HG03432 (cell line): ENCODE measurements around the gene PGM2.

Source experiments
- ATAC-seq: cut with Tn5 transposase; IDR thresholded peaks from one replicate; pipeline ENCODE4 v1.9.1; 2021; ENCODE audit warnings: mild to moderate bottlenecking, moderate library complexity; ENCODE audit not compliant: unreplicated experiment

The PGM2 gene

DNA sequence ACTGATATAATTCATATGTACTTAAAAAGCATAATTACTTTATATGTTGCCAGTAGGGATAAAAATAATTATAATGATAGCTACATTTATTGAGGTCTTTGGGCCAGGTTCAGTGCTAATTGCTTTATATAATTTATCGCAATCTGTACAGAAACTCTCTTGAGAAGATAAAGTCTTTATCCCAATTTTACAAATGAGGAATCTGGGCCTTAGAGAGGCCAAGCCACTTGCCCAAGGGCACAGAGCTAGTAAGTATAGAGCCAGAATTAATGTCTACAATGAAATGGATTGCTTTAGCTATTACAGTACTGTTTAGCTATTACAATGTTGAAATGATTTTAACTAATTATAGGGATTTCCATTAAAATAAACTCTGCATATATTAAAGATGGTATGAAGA, 33.8 kb downstream of the PGM2 start:
- ATAC-seq = no peak

DNA sequence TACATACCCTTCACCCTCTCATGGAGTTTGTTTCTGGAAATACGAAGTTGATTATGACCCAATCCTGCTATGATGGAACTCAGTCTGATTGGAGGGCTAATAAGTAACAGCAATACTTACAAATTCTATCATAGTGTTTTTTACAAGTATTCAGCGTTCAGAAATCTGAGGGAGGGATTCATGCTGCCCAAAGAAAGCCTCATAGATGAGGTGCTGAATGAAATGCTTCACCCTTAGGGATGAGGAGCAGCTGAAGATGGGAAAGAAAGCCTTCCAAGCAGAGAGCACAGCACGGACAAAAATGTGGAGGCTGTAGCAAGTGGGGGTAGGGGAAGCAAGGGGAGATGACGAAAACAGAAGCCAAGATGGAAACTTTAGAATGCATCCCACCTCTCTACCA, 36.5 kb downstream of the PGM2 start:
- no peak for ATAC-seq

DNA sequence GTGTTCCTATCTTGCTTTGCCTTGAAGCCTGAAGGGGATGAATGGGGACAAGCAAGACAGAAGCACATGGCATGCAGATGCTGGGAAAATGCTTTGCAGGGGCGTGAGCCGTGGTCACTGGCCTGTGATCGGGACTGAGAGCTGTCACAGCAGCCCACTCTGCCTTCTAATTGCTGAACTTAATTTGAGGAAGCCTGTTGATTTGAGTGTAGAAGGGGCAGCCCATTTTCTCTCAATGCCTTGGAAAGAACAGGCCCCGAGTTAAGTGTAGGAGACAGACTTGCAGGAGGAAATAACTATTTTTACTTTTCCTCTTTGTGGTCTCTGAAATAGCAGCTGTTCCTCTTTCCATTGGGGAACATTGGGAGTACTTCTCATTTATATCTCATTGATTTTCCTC, 38.3 kb downstream of the PGM2 start:
- ATAC-seq = no peak

DNA sequence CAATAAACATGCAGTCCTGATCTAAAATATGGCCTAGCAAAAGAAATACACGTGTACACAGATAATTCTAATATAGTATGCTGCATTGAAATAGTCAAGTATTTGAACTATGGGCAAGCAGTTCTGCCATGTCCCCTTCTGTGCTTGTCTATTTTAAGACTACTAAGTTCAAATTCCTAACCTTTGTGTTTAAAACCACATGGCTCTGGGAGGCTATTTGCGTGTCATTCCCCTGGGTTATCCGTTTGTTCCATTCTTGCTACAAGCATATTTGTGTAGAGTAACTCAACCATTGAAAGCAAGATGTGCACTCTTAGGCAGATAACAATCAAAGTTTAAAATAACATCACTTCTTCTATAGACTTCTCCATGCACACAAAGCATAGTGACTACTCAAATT, 39.0 kb downstream of the PGM2 start:
- ATAC-seq = no peak

DNA sequence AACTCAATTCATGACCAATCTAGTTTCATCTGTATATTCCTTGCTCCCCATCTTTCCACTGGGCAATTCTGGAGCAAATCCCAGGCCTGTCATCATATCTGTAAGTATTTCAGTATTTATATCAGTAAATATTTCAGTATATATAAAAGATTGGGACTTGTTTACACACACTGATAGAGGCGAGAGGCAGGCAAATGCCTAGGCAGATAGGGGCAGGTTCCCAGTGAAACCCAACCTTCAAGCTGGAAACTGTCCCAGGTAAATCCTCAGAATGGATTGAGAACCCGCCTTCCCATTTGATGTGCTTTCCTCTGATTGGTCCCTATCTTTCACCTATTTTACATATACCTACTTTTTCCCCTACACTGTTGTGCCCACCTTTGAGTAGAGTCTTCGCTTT, 40.6 kb downstream of the PGM2 start:
- ATAC-seq = no peak

DNA sequence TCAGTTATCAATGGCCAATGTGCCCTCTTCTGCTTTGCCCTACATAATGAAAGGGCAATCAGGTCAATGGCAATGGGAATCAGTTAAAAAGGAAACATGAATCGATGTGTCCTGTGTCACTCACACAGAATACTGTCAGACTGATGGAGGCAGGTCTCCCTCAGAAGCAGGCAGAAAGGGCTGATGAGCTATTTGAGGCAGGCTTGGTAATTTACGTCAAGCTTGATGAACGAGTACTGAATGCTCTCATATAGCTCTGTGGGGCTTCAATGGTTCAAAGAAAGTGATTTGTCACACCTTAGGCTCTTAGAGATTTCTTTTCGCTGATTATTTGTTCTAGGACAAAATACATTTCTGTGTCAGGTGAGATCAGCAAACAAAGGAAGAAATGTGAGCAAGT, 41.8 kb downstream of the PGM2 start:
- ATAC-seq = no peak

DNA sequence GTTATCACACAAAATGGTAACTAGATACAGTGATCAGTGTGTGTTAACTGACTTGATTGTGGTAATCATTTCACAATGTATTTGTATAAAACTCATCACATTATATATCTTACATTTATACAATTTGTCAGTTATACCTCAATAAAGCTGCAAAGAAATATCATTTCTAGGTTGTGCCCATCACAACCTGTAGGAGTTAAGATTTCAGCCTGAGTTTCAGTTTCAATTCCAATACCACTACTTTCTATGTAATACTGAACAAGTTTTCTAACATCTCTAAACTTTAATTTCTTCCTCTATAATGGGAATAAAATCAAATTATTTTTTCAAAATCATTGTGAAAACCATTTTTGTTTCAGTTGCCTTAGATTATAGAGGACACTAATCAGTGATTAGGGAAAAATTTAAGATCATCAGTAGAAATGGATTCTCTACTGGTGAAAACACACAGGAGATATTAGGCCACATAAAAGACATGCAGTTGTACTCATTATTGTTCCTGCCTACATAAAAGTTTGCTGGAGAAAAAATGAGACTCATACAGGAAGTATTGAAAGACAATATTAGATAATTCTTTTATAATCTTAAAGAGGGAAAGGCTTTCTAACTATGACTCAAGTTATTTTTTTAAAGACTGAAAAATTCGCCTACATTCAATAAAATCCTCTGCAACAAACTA, 46.0 kb downstream of the PGM2 start:
- ATAC-seq = peak; percentile 64

DNA sequence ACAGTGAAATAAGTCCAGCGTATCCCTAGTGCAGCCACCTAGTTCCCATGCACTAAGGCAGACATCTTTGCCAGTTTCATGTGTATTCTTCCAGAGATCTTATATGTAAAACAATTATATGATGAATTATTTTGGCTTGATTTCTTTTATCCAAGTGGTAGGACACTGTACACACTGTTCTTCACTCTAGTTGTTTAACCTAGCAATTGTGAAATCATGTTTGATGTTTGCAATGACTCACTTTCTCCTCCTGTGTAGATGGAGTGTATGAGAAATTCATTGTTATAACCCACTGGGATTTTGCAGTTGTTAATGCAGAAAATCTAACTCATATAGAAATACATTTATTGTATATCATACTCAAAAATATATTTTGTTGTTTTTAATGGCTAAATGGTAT, 46.9 kb downstream of the PGM2 start:
- no peak for ATAC-seq

DNA sequence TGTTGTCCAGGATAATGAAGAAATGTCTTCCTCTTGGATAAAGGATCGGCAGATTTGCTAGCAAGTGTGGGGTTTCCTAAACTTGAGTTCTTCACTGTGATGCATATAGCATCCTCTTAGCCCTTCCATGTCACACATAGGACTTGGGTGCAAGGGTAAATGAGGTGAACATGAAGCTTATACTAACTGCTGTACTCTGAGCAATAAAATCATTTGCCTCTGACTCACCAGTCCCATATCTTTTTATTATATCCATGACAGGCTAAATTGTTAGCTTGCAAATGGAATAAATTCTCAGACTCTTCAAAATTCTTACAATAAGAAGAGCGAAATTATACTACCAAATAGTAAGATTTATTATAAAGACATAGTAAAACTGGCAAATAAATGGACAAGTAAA, 49.7 kb downstream of the PGM2 start:
- no peak for ATAC-seq

DNA sequence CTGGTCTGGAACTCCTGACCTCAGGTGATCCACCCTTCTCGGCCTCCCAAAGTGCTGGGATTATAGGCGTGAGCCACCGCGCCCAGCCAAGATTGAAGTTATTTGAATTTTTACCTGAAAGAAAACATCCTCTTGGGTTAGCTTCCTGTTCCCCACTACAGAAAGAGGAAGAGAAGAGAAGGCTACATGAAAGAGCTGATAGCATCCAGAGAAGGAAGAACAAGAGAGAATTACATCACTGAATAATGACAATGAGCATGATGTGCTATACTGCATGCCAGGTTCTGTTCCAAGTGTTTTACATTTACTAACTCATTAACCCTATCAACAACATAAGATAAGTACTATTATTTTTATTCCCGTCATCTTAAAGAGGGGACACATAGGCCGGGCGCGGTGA, 52.9 kb downstream of the PGM2 start:
- no peak for ATAC-seq

DNA sequence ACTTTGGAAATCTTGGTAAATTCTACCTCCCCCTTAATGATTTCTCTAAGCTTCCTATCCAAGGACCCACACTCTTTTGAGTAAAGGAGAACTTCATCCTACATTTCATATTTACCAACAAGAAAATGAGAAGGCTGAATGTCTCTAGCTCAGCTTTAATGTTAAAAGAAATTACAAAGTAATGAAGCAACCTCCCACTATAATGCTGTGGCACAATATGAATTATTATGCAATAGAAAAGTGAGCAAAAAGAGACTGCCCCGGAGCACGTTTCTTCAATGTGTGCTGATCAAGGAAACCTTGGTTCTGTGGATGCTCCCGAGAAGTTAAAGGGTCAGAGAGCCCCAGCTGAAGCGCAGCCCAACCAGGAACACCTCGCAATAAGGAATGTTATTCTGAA, 55.3 kb downstream of the PGM2 start:
- no peak for ATAC-seq

DNA sequence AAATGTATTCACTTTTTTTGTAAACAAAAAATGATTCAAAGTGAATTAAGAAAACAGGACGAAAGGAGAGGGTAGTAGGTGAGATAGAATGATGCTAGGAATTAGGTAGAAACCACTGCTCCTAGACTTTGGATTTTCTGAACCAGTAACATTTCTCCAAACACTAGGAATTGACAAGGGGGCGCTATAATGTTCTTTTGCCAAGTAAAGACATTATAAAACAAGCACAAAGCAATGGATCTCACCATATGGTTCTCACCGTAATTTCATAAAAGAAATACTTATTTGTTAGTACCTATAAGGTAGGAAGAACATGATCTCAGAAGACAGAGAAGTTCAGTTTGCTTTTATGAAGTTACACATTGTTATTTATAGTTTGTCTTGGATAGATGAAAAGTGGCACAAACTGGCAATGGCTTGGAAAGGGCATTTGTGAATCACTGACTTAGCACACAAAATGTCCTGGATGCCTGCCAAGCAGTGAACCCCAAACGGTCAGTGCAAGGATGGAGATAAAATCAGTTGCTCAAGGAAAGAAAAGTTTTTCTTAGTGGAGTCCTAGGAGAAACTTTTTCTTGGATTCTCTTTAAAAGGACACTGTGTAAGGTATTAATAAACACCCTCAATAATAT, 56.3 kb downstream of the PGM2 start:
- no peak for ATAC-seq

DNA sequence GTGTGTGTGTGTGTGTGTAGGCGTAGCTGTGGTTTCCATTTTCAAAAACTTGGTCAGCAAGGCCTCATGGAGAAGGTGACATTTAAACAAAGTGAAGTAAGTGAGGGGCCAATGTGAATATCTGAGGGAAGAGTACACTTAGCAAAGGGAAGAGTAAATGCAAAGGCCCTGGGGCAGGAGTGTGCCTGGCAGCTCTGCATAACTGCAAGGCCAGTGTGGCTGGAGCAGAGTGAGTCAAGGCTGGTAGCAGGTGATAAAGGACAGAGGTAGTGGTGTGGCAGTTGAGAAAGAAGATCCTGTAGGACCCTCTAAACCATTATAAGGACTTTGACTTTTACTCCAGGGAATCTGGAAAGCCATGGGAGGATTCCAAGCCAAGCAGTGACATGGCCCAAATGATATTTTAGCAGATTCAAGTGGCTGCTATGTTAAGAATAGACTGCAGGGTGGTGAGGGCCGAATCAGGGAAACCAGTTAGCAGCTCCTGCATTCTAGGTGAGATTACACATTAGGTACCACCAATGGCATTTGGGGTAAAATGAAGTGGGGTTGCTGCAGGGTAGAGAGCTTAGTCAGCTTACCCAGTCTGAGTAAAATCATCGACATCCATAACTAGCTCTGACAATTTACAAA, 58.5 kb downstream of the PGM2 start:
- no peak for ATAC-seq

DNA sequence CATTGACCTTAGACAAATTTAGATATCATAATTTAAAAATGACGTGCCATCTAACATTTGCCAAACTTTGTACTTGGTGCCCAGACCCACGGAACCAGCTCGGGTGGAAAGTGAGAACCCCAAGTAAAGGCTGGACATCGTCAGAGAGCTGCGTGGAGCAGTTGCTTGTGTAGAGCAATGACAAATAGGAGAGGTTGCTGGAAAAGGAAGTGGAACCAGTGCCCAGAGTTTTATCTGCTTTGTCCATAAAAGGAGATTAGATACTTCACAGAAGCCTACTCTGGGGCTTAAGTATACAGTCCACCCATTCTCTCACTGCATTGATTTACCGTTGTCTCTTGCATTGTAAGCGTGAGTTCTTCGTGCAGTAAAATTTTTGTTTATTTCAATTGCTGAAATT, 59.0 kb downstream of the PGM2 start:
- ATAC-seq = no peak

DNA sequence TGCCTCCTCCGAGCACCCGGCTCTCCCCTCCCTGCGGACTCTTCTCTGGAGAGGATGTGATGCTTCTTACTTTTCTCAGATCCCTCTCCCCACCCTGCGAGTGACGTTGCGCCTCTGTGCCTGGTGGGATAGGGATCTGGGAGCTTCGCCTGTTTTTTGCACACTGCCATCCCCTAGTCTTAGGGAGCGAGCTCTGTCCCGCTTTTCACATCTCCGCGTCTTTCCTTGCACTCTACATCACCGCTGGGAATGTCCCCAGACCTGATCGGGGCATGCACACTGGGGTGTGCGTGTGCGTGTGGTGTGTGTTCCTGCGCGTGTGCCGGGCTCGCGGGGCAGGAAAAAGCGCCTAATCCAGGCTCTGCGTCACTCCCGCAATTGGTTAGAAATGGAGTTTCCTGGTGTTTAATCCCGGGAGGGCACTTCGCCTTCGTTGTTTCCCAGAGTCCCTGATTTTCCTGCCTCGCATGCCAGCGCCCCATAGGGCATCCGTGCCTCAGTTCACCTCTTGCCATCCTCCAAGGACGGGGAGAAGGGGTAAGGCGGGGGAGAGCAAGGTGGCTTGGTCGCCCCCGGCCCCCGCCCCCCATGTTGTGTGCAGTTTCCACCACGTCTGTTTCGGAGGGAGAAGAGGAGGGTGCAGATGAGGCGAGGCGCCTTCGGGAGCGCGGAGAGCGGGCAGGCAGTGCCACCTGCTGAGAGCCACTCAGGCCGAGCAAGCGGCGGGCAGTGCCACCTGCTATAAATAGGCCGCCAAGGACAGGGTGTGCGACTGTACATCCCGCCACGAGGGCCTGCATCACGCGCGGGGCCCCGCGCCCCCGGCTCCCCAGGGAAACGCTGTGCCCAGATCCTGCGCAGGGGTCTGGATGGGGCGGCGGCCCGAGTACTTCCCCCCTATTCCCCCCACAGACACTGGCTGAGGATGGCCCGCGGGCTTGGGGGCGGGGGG, 63.6 kb downstream of the PGM2 start:
- ATAC-seq = peak; percentile 25

DNA sequence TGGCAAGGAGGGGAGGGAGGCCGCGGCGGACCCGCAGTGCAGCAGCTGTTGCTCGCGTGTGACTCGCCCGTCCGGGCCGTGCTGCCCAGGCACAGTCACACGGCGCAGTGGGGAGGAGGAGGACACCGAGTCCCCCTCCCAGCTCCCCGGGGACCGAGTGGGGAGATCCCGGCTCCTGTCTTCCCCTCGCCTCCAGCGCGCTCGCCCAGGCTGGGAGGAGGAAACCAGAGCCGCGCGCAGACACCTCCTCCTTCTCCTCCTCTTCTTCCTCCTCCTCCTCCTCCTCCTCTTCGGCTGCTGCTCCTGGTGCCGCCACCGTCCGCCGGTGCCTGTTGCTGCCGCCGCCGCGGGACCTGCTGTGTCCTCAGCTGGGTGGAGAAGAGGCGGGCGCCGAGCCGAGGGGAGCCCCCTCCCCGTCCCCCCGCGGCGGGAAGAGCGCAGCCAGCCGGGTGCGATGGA, 64.3 kb downstream of the PGM2 start, which contains the start of gene TBC1D1:
TBC1D1 (plus strand) TSS at position 284 of the 459 bp plus-strand sequence. CDS start 11,012 bp downstream, outside the sequence.
- ATAC-seq = peak; percentile 35

DNA sequence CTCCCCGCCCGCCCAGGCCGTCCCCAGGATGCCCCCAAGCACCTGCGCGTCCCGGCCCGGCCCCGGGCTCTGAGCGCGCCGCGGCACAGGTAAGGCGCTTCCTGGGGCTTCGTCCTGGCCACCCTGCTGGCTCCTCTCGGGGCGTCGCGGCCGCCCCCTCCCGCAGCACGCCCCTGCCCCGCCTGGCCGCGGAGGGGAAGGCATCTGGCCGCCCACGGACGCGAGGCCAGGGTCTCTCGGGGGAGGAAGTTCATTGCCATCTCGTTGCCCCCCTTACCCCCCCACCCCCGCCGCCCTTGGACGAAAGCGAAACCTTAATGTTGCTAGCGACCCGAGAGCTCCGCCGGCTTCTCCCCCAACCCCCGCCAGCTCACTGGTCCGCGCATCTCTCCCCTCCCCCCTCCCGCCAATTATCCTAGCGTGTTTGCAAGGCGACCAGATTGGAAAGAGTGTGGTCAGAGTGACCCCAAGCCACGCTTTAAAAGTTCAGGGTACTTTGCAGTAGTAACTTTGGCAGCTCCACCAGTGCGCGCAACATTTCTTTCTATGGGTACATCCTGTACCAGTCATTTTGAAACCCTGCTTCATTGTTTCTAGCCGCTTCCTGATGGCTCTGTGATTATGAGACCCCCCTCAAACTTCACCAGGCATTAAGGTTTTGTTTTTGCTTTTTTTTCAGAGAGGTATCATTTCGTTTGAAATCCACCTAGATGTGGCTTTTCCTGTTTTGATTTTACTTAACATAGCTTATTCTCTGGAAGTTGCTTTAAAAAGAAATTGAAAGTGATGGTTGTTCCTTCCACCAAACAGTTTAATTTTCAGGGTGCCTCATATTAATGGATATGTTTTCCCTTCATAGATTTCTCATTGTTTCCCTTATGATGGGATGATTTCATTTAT, 65.0 kb downstream of the PGM2 start:
- ATAC-seq = peak; percentile 59

DNA sequence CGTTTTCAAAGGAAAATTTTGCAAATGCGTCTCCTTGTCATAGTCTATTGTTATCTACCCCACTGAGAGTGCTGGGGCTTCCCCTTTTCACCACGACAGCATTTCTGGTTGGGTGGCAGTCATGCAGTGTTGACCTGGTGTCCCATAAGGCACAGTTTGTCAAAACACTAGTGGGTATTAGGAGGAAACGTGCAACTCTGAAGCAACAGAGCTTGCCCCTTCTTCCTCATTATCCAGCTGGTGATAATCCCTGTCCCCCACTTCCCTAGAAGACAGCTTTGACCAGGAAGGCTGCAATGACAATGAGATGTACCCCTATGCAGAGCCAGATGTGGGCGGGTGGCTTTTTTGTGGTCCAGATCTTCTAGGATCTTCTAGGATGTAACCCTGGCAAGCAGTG, 66.2 kb downstream of the PGM2 start:
- peak; percentile 49 for ATAC-seq

DNA sequence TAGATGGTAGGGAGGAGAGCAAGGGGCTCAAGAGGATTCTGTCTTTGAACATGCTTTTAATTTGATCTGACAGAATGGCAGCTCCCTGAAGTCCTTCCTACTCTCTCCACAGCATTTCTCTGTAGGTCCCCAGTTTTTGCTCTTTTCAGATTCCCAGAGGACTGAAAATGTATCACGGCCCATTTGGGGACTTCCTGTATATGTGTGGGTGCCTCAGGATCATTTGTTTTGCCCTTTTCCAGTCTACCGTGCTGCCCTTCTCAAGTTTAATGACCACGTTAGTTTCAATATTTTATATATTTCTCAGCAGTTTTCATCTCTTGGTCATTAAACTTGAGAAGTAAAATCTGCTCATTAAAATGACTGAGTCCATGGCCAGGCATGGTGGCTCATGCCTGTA, 66.7 kb downstream of the PGM2 start:
- no peak for ATAC-seq

DNA sequence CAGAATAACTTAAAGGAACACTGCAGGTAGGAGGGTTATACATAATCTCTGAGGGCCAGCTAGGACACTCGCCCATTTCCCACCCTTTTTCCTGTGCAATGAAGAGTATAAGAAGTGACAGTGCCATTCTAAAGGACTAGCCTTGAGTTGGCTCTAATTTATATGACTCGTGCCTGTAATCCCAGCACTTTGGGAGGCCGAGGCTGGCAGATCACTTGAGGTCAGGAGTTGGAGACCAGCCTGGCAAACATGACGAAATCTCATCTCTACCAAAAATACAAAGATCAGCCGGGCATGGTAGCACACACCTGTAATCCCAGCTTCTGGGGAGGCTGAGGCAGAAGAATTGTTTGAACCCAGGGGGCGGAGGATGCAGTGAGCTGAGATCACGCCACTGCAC, 68.8 kb downstream of the PGM2 start:
- ATAC-seq = no peak
